ENCODE results near the gene UTP3. TPM values are rescaled to one million over a fixed set of nuclear protein-coding genes. Genes with fewer than 3 reads are reported as not detected.

UTP3 gene
- total RNA-seq, 6 experiments from 2014 or later = 10.2 to 22.3 (median 14.0) TPM

DNA sequence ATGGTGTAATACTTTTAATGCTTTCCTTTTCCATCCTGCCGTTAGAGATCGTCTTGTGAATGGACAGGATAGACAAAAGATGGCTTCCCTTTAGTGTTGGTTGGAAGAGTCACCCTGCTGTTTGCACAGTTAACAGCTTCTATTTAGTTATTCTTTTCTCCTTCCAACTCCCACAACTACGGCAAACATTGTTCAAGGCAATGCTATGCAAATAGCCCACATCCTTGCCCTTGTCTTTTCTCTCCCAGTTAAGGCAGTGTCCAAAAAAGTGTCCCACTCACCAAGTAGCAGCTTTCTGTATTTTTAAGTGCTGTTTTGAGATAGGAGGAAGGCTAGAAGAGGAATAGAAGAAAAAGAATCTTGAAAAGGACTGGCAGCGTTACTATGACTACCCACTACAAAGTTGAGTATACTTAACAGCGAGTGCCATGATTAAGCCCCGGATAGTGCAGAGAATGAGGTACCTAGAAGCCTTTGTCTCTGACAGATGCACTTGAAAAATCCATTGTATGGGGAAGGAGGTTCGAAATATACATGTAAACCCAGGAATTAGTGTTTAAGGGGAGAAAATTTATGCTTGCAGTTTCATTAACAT, 21.4 kb downstream of the UTP3 start:
- Histone ChIP-seq H3K27ac (peak overlapping the region in 1 of 3 donors; percentile 4), H3K27me3 (no peaks in the 10 kb centered on the region), H3K36me3 (no peaks in the 10 kb centered on the region), H3K4me1 (peaks cover 2 to 60% (median 19%) of the 10 kb centered on the region in 4 donors), H3K9me3 (no peaks in the 10 kb centered on the region), H3K4me3 (no peak overlapping the region)
- DNase-seq (no peak), ATAC-seq (peak in 1 of 4 donors; percentile 19)
- WGBS (ENCODE audit: insufficient coverage, low coverage, low lambda C conversion rate, missing lambda C conversion rate) = 51% methylated on average over 7 of the region's 7 CpGs
- TF ChIP-seq CTCF (IDR thresholded peaks at IDR 0.05) (no peak), POLR2A (IDR thresholded peaks at IDR 0.05) (no peak)
- intact Hi-C loops (cut with DNase I) = no loop called here

- WGBS (ENCODE audit: insufficient coverage, low coverage, low lambda C conversion rate, missing lambda C conversion rate) = 19% methylated on average over 2 of the region's 3 CpGs
- Histone ChIP-seq H3K36me3 (no peaks in the 10 kb centered on the region), H3K27me3 (no peaks in the 10 kb centered on the region), H3K27ac (peak overlapping the region in 2 of 3 donors; percentile 54 to 62), H3K4me1 (peaks cover 2 to 53% (median 19%) of the 10 kb centered on the region in 4 donors), H3K9me3 (no peaks in the 10 kb centered on the region), H3K4me3 (no peak overlapping the region)
- intact Hi-C loops (cut with DNase I) = no loop called here
- DNase-seq (no peak), ATAC-seq (peak in 1 of 4 donors; percentile 28)
- TF ChIP-seq CTCF (IDR thresholded peaks at IDR 0.05) = no peak
- TF ChIP-seq POLR2A (IDR thresholded peaks at IDR 0.05) = no peak
Observed at GRCh38 chr4:70711599-70711998, 23.3 kb downstream of the UTP3 start.

DNA sequence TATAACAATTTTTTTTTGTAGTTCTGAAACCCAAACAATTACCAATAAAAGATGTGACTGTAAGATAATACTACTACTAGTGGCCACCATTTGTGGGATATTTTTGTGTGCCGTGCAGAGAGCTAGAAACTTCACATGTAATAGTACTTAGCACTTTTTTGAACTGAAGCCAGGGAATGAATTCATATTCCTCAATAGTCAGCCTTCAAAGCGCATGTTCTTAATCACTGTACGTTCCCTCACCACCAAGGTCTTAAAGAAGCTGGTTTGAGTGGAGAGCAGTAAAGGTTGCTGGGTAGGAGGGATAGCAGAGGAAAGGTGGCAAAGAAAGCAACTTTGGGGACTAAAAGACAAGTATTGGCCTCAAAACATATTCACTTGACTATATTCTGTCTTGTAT, 23.8 kb downstream of the UTP3 start:
- Histone ChIP-seq H3K9me3 (no peaks in the 10 kb centered on the region), H3K4me1 (peaks cover 2 to 50% (median 16%) of the 10 kb centered on the region in 4 donors), H3K27ac (peak overlapping the region; percentile 44 to 62 (median 54)), H3K4me3 (no peak overlapping the region), H3K36me3 (no peaks in the 10 kb centered on the region), H3K27me3 (no peaks in the 10 kb centered on the region)
- TF ChIP-seq CTCF (IDR thresholded peaks at IDR 0.05) = no peak
- no peak for TF ChIP-seq POLR2A (IDR thresholded peaks at IDR 0.05)
- WGBS (ENCODE audit: insufficient coverage, low coverage, low lambda C conversion rate, missing lambda C conversion rate) = 82% methylated on average over 3 of the region's 3 CpGs
- DNase-seq (no peak), ATAC-seq (no peak)
- intact Hi-C loops (cut with DNase I) = no loop called here

DNA sequence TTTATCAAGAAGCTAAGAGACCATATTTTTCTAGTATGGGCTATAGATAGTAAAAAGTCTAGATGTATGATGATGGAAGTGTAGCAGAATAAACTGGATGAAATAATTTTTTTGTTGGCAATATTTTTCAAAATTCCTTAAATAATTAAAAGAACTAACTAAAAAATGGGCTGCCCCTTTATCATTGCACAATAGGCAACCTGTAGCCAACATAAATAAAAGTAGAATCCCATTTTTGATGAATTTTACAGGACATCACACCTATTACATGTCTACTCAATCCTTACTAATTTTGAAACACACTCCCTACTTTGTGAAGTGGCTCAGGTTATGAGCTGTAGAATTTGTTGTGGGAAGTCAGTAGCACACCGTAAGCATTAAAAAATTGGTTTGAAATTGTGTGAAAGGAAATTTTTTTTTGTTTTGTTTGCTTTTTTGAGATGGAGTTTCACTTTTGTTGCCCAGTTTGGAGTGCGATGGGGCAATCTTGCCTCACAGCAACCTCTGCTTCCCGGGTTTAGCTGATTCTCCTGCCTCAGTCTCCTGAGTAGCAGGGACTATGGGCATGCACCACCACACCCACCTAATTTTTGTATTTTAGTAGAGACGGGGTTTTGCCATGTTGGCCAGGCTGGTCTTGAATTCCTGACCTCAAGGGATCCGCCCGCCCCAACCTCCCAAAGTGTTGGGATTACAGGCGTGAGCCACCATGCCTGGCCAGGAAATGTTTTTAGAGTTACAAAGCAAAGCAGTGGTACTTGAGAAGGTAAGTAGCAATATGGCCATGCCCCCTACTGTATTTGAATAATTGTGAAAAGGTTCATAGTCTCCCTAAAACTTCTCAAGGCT, 24.5 kb downstream of the UTP3 start:
- Histone ChIP-seq H3K9me3 (no peaks in the 10 kb centered on the region), H3K36me3 (no peaks in the 10 kb centered on the region), H3K27ac (peak overlapping the region; percentile 44 to 62 (median 54)), H3K27me3 (no peaks in the 10 kb centered on the region), H3K4me3 (peak overlapping the region in 1 of 3 donors; percentile 20), H3K4me1 (peaks cover 2 to 50% (median 16%) of the 10 kb centered on the region in 4 donors)
- WGBS (ENCODE audit: insufficient coverage, low coverage, low lambda C conversion rate, missing lambda C conversion rate) = 36% methylated on average over 6 of the region's 7 CpGs
- TF ChIP-seq POLR2A (IDR thresholded peaks at IDR 0.05) = no peak
- no peak for TF ChIP-seq CTCF (IDR thresholded peaks at IDR 0.05)
- intact Hi-C loops (cut with DNase I) = no loop called here
- DNase-seq (peak in 1 of 3 donors; percentile 37), ATAC-seq (peak; percentile 46 to 59 (median 55))
